ENCODE data around the gene PIM3. TPM values are rescaled to one million over a fixed set of nuclear protein-coding genes. Genes with fewer than 3 reads are reported as not detected.

PIM3 gene
- polyA plus RNA-seq, 6 donors from 2014 or later = 46.7 to 60.7 (median 55.0) TPM

DNA sequence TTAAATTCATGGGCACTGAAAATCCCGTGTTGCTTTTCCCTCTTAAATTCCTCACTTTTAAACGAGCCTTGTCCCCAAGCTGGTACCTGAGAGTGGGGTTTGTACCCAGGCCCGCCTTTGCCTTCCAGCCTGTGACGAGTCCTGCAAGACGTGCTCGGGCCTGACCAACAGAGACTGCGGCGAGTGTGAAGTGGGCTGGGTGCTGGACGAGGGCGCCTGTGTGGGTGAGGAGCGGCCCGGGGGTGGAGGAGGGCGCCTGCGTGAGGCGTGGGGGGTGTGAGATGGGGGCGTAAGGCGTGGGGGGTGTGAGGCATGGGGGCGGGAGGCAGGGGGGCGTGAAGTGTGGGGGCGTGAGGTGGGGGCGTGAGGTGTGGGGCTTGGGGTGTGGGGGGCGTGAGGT is 38.1 kb upstream of the PIM3 start:
- Mint-ChIP-seq H3K4me3 (peak overlapping the region in 2 of 8 donors; percentile 40 to 77), H3K4me1 (peaks cover 19 to 51% (median 23%) of the 10 kb centered on the region in 3 donors), H3K36me3 (no peaks in the 10 kb centered on the region), H3K27ac (peak overlapping the region in 2 of 6 donors; percentile 38 to 70), H3K9me3 (peaks cover 0 to 2% (median 0%) of the 10 kb centered on the region in 7 donors), H3K27me3 (no peaks in the 10 kb centered on the region)
- DNase-seq = no peak
- ATAC-seq (ENCODE audit: low read depth in 2 of 2) = no peak

DNA sequence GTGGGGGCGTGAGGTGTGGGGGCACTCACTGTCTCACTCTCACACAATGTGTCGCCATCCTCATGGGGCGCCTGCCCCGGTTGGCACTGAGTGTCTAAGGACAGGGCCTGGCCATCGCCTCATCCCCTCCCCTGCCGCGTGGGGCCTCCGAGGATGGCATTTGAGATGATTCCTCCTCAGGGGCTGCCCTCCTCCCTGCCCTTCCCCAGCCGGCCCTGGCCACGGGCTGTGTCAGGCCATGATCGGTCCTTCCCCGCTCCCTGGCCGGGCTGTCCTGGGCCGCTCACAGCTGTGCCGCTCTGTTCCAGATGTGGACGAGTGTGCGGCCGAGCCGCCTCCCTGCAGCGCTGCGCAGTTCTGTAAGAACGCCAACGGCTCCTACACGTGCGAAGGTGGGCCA is 37.6 kb upstream of the PIM3 start:
- H3K4me3 Mint-ChIP-seq = peak overlapping the region in 1 of 8 donors; percentile 83

DNA sequence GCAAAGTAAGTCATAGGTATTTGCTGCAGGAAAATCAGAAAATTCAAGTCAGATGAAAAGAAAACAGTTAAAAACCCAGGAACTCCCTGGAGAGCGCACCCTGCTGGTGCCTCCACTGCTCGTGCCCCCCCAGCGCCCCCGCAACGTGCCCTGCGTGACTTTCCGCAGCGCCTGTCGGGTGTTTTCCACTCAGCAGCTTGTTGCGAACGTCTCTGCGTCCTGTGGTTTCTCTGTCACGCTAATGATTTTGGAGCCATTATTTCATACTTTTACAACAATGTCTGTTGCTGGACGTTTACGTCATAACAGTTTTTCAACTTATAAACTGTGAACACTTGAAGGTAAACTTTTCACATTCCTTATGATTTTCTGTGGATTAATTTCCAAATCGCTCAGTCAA is 37.1 kb upstream of the PIM3 start:
- Mint-ChIP-seq H3K27me3 (no peaks in the 10 kb centered on the region), H3K36me3 (no peaks in the 10 kb centered on the region), H3K27ac (peak overlapping the region; percentile 59 to 98 (median 92)), H3K4me1 (peaks cover 19 to 49% (median 24%) of the 10 kb centered on the region in 3 donors), H3K4me3 (peak overlapping the region in 5 of 8 donors; percentile 45 to 83 (median 63)), H3K9me3 (peaks cover 0 to 2% (median 0%) of the 10 kb centered on the region in 7 donors)
- ATAC-seq (ENCODE audit: low read depth in 2 of 2) = no peak
- peak; percentile 57 for DNase-seq

More for the DNA sequence above, 37.6 kb upstream of the PIM3 start:
- Mint-ChIP-seq H3K27ac (peak overlapping the region in 4 of 6 donors; percentile 91 to 98 (median 94)), H3K36me3 (no peaks in the 10 kb centered on the region), H3K9me3 (peaks cover 0 to 2% (median 0%) of the 10 kb centered on the region in 7 donors), H3K27me3 (no peaks in the 10 kb centered on the region), H3K4me1 (peaks cover 19 to 49% (median 24%) of the 10 kb centered on the region in 3 donors)
- ATAC-seq (ENCODE audit: low read depth in 2 of 2) = no peak
- no peak for DNase-seq

DNA sequence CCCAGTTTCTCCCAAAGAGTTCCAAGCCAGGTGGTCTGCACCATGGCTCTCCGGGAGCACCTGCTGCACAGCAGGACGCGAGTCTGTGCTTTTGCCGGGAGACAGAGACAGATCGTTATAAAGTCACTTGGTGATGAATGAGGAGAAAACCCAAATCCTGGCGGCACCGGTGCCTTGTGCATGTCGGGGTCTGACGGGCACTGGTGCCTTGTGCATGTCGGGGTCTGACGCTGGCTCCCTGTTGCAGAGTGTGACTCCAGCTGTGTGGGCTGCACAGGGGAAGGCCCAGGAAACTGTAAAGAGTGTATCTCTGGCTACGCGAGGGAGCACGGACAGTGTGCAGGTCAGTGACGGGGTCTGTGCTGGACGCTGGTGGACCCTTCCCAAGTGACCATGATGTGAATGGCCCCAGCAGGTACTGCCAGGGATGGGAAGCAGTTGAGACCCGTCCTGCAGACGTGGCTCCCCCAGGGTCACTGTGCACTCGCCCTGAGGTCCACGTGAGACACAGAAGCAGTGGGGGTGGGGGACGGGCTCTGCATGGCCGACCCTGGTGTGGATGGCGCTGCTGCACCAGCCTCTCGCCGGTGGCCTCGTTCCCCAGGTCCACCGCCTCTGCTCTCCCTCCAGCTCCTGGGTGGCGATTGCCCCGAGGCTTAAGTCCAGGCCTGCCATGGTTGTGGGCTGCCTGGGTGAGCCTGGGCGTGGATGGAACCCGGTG is 36.3 kb upstream of the PIM3 start:
- no peak for DNase-seq
- no peaks in the 10 kb centered on the region for H3K36me3 Mint-ChIP-seq

DNA sequence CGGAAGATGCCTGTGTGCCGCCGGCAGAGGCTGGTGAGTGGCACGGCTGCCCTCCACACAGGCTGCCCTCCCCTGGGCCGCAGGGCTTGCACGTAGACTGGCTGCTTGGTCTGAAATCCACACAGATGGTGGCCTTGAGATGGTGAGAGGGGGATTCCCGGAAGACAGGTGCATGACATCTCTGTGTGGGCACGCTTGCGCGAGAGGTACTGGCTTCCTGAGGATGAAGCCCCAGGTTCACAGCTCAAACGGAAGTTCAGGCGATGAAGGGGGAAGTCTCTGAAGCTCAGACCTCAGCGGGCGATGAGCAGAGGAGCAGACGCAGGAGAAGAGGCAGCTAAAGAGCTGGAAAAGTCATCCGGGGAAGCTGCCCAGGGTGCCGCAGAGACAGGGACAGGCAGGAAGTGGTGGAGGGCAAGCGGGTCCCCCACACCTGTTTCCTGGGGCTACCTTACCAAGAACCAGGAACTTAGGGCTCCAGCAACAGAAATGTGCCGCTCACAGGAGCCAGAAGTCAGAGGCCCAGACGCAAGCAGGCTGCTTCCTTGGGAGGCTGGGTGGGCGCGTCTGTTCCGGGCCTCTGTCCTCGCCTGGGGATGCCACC is 34.9 kb upstream of the PIM3 start:
- DNase-seq (peak; percentile 92), ATAC-seq (ENCODE audit: low read depth in 2 of 2) (peak; percentile 76 to 79)
- Mint-ChIP-seq H3K27ac (peak overlapping the region; percentile 95 to 99 (median 98)), H3K4me1 (peaks cover 26 to 50% (median 32%) of the 10 kb centered on the region in 3 donors), H3K4me3 (peak overlapping the region; percentile 74 to 92 (median 86)), H3K27me3 (no peaks in the 10 kb centered on the region), H3K9me3 (peaks cover 0 to 2% (median 0%) of the 10 kb centered on the region in 7 donors), H3K36me3 (no peaks in the 10 kb centered on the region)

More for the DNA sequence above, 36.3 kb upstream of the PIM3 start:
- Mint-ChIP-seq H3K4me3 (peak overlapping the region in 6 of 8 donors; percentile 45 to 90 (median 72)), H3K4me1 (peaks cover 19 to 49% (median 24%) of the 10 kb centered on the region in 3 donors), H3K9me3 (peaks cover 0 to 2% (median 0%) of the 10 kb centered on the region in 7 donors), H3K27me3 (no peaks in the 10 kb centered on the region), H3K27ac (peak overlapping the region; percentile 59 to 99 (median 96))
- no peak for ATAC-seq (ENCODE audit: low read depth in 2 of 2)

DNA sequence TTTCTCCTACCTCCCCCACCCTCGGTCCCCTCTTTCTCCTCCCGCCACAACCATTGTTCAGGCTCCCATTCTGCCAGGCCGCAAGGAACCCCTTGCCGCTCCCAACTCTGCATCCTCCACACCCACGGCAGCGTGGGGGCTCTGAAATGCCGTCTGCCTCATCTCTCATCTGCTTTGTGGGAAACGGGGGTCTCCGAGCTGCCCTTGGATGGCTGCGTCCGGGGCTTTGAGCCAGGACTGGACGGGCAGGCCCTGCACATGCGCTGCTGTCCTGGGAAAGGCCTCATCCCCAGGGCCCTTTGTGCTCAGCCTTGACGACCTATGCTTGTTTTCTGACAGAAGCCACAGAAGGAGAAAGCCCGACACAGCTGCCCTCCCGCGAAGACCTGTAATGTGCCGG is 33.7 kb upstream of the PIM3 start:
- no peak for ATAC-seq (ENCODE audit: low read depth in 2 of 2)
- peaks cover 33 to 61% (median 40%) of the 10 kb centered on the region in 3 donors for H3K4me1 Mint-ChIP-seq

DNA sequence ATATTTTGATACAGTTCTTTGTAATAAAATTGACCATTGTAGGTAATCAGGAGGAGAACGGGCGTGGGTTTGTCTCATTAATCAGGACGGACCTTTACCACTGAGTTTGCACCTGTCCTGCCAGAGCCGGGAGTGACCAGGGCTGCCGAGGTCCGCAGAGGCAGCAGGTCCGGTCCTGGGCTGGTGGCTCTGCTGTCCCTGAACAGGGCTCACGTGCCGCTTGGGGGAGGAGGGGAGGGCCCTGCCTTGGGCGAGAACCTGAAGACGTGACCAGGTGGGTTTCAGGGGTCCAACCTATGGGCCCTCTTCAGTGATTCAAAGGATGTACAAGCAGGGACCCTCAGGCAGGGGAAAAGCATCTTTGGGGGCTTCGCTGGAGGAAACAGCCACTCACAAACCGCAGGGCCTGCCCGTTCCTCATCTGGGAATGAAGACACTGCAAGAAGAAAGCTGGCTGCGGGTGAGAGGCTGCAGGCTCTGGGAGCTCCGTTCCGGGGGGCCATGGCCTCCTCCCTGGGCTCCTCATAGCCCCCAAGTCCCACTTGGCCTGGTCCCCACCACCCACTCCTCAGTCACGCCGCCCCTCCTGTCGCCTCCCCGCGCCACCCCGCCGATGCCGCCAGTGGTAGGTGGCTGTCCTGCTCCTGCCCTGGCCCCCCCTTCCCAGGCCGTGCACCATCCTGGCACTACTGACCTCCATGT is 32.9 kb upstream of the PIM3 start:
- Mint-ChIP-seq H3K4me1 (peaks cover 33 to 65% (median 42%) of the 10 kb centered on the region in 3 donors), H3K36me3 (no peaks in the 10 kb centered on the region)

More for the DNA sequence above, 33.7 kb upstream of the PIM3 start:
- Mint-ChIP-seq H3K36me3 (no peaks in the 10 kb centered on the region), H3K27me3 (no peaks in the 10 kb centered on the region), H3K4me3 (peak overlapping the region in 3 of 8 donors; percentile 39 to 66 (median 50)), H3K9me3 (peaks cover 0 to 2% (median 0%) of the 10 kb centered on the region in 7 donors), H3K27ac (peak overlapping the region in 5 of 6 donors; percentile 94 to 98 (median 95))
- DNase-seq = no peak

DNA sequence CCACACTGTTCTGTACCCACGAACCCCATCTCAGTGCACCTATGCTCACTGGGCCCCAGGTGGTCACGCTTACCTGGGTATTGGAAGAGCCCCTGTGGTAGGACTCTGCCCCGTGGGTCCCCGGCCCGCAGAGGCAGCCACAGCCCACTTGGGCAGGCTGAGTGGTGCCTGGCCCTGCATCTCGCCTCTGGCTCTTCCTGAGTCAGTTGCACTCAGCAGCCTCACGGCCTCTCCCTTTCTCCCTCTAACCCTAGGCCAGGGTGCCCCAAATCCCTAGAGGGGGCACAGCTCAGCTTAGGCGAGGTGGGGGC is 32.4 kb upstream of the PIM3 start:
- Mint-ChIP-seq H3K27me3 (no peaks in the 10 kb centered on the region), H3K4me3 (peak overlapping the region in 6 of 8 donors; percentile 16 to 82 (median 60))
- no peak for DNase-seq

More for the DNA sequence above, 32.9 kb upstream of the PIM3 start:
- DNase-seq (no peak), ATAC-seq (ENCODE audit: low read depth in 2 of 2) (no peak)
- peaks cover 0 to 2% (median 0%) of the 10 kb centered on the region in 7 donors for H3K9me3 Mint-ChIP-seq
- H3K27ac Mint-ChIP-seq = peak overlapping the region; percentile 90 to 98 (median 95)
- no peaks in the 10 kb centered on the region for H3K27me3 Mint-ChIP-seq
- H3K4me3 Mint-ChIP-seq = peak overlapping the region in 6 of 8 donors; percentile 50 to 66 (median 60)

DNA sequence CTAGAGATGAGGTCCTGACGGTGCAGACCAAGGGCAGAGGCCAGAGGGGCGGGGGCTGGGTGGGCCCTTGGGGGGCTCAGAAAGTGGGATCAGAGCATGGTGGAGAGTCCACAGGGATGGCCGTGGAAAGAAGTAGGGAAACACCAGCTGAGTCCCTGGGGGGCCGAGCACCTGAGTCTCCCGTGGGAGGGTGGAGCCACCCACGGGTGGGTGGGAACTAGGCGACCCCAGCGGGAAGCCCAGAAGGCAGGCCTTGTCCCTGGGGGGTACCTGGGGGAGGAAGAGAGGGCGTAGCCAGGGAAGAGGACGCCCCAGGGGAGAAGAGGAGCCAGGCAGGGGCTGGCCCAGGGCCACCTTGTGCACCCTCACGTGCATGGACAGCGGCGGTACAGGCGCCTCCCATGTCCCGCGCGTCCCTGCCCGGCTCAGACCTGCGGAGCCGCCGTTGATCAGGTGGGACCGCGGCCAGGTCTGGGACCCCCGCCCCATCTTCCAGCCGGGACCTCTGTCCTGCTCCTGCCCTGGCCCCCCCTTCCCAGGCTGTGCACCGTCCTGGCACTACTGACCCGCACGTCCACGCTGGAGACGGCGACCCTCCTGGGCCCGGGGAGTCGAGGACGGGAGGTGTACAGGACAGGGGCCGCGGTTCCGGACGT is 31.9 kb upstream of the PIM3 start:
- Mint-ChIP-seq H3K4me1 (peaks cover 42 to 68% (median 52%) of the 10 kb centered on the region in 3 donors), H3K27ac (peak overlapping the region in 4 of 6 donors; percentile 61 to 98 (median 92))

More for the DNA sequence above, 32.4 kb upstream of the PIM3 start:
- H3K27ac Mint-ChIP-seq = peak overlapping the region in 3 of 6 donors; percentile 61 to 98 (median 92)
- ATAC-seq (ENCODE audit: low read depth in 2 of 2) = no peak
- H3K4me1 Mint-ChIP-seq = peaks cover 38 to 69% (median 47%) of the 10 kb centered on the region in 3 donors
- peaks cover 0 to 2% (median 0%) of the 10 kb centered on the region in 7 donors for H3K9me3 Mint-ChIP-seq
- no peaks in the 10 kb centered on the region for H3K36me3 Mint-ChIP-seq

DNA sequence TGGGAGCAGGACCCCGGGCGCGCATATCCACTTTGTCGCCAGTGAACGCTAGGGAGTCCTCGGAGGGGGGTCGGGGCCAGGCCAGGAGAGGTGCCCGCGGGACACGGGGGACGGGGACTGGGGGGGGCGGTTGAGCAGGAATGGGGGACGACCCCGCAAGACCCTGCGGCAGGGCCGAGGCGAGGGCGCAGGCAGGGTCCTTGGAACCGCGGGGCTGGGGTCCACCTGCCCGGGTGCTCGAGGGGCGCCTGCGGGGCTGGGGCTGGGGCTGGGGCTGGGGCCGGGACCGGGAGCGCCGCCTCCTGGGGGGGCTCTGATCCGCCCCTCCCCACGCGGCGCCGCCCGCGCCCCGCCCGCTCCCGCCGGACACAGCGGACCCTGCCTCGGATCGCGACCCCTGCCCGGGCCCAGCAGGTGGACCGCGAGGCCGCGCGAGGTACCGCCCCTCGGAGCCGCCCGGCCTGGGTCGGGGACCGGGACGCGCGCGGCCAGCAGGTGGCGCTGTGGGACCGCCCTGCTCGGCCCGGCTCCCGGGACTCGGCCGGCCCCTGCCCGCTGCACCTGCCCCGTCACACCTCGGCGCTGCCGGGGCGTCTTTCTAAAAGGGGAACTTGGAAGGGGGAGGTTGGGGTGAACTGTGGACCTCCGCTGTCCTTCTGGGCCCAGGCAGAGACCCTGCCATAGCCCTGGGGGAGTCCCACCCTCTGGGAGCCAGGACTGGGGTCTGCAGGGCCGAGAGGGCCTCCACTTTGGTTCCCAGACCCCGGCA is 31.2 kb upstream of the PIM3 start:
- Mint-ChIP-seq H3K4me1 (peaks cover 42 to 65% (median 59%) of the 10 kb centered on the region in 3 donors), H3K4me3 (peak overlapping the region; percentile 58 to 83 (median 80)), H3K9me3 (peaks cover 0 to 2% (median 0%) of the 10 kb centered on the region in 7 donors), H3K36me3 (no peaks in the 10 kb centered on the region), H3K27me3 (no peaks in the 10 kb centered on the region), H3K27ac (peak overlapping the region; percentile 98 to 100 (median 100))
- DNase-seq = peak; percentile 93
- ATAC-seq (ENCODE audit: low read depth in 2 of 2) = peak; percentile 32 to 44

More for the DNA sequence above, 31.9 kb upstream of the PIM3 start:
- H3K36me3 Mint-ChIP-seq = no peaks in the 10 kb centered on the region
- no peak for DNase-seq
- peaks cover 0 to 2% (median 0%) of the 10 kb centered on the region in 7 donors for H3K9me3 Mint-ChIP-seq
- H3K27me3 Mint-ChIP-seq = no peaks in the 10 kb centered on the region
- ATAC-seq (ENCODE audit: low read depth in 2 of 2) = no peak
- peak overlapping the region in 5 of 8 donors; percentile 37 to 82 (median 61) for H3K4me3 Mint-ChIP-seq

DNA sequence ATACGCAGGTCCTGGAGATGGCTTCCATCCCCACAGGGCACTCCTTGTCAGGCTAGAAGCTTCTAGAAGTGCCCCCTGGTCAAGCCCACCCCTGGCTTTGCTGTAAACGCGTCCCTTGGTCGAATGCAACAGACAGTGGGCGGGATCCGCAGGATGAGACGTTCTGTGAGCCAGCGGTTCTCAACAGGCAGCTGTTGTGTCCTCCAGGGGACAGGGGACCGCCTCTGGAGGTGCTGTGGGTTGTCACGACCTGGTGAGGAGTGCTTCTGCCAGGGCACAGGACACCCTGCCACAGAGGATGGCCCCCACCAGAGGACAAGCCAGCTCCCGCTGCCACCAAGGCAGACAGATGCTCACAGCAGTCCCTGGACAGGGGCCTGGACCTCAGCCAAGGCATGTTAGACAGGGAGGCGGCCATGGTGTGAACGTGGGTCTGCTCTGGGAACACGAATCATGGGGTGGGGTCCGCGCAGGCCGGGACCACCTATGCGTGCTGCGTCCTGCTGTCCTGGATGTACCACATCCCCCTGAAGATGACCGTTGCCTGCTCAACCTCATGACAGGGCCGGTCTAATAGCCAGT is 30.5 kb upstream of the PIM3 start:
- no peak for ATAC-seq (ENCODE audit: low read depth in 2 of 2)
- H3K36me3 Mint-ChIP-seq = no peaks in the 10 kb centered on the region
- H3K4me1 Mint-ChIP-seq = peaks cover 40 to 60% (median 58%) of the 10 kb centered on the region in 3 donors
- no peak for DNase-seq
- peak overlapping the region; percentile 60 to 83 (median 80) for H3K4me3 Mint-ChIP-seq
- H3K9me3 Mint-ChIP-seq = peaks cover 0 to 2% (median 0%) of the 10 kb centered on the region in 7 donors
- H3K27me3 Mint-ChIP-seq = no peaks in the 10 kb centered on the region
- peak overlapping the region; percentile 95 to 100 (median 100) for H3K27ac Mint-ChIP-seq

Data from naive B cell (primary cell).